Measurements from ENCODE around the gene TRIM8.

DNA sequence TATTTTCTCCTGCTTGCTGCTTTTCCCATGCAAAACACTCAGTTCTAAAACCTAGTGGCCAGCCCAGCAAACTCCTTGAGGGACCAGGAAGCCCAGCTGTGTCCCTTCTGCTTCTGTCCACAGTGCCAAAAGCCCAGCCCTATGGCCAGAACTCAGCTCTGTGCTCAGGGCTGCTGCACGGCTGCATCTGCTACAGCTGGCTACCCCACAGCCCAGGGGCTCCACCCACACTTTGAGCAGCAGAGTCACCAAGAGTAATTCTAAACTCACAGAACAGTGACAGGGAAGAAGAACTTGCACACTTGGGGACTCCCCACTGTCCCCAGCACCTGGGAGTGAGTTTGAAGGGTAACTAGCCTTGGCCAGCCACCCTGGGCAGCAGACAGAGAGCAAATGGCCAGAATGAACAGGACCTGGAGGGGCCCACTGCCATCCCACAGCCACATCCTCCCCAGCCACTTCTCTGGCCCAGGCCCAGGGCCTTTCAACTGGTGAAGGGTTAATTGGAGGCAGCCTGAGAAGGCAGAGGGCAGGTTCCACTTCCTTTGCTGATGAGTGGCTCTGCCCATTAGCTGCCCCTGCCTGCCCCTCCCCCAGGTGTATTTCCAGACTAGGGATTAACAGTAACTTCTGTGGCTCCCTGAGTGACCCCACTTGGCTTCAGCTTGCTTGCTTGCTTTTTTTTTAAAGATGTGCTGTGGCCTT lies 28.1 kb upstream of the TRIM8 start:
- TF ChIP-seq, protein P1, sequence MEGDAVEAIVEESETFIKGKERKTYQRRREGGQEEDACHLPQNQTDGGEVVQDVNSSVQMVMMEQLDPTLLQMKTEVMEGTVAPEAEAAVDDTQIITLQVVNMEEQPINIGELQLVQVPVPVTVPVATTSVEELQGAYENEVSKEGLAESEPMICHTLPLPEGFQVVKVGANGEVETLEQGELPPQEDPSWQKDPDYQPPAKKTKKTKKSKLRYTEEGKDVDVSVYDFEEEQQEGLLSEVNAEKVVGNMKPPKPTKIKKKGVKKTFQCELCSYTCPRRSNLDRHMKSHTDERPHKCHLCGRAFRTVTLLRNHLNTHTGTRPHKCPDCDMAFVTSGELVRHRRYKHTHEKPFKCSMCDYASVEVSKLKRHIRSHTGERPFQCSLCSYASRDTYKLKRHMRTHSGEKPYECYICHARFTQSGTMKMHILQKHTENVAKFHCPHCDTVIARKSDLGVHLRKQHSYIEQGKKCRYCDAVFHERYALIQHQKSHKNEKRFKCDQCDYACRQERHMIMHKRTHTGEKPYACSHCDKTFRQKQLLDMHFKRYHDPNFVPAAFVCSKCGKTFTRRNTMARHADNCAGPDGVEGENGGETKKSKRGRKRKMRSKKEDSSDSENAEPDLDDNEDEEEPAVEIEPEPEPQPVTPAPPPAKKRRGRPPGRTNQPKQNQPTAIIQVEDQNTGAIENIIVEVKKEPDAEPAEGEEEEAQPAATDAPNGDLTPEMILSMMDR (IDR thresholded peaks at IDR 0.05): no peak
- TF ChIP-seq ZFX (IDR thresholded peaks at IDR 0.05; ENCODE audit: borderline replicate concordance): no peak
